ENCODE data around the gene AKAP8L.

Gene AKAP8L

DNA sequence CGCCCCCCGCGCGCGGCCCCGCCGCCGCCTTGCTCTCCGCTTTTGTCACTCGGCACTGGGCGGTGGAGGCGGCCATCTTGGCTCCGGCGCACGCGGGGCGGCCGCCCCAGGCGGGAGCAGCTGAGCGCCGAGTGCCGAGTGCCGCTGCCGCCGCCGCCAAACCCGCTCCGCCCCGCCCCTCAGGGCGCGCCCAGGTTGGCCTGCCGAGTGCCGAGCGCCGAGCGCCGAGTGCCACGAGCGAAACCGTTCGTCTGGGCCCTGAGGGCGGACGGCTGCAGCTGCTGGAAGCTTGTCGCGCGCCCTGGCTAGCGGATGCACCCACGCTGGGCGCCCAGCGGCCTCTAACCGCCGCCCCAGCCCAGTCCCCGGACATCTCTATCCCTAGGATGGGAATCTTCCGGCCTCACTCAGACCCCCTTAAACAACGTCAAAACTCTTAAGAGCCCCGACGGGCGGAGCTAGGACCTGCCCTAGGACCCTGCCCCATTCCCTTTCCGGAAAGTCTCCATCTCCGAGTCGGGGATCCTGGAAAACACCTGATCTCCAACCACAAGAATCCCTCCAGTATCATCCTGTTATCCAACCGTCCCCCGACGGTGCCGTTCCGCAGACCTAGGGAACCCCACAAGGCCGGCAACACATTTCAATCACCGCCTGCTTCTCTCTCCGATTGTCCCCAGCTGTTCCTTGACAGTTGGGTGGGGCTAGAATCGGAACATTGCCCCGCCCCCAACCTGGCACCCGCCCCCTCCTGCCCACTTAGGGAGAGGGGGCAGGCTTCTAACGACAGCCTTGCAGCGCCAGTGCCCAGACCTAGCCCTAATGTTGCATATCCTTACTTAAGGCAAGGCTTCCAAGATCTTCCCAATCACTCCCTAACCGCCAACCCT lies 14.1 kb upstream of the AKAP8L start:
- peak; percentile 74 to 93 (median 79) for DNase-seq

DNA sequence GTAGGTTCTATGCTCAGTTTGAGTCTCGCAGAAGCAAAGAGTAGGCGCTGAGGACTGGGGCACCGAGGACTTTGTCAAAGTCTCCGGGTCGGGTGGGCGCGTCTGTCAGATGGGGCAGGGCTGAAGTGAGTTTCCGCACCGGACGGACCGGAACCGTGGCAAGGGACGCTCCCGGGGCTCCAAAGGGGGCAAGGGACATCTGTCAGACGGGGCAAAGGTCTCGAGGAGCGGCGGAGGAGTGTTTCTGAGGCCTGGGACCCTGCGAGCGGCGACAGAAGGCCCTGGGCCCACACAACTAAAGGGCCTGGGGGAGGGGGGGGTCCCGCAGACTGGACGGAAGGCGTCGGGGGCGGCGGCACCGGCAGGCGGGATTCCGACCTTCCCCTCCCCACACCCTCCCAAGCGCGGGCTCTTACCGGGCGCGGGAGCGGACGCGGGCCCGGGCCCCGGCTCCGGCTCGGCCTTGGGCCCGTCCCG lies 13.3 kb upstream of the AKAP8L start:
- DNase-seq: no peak

DNA sequence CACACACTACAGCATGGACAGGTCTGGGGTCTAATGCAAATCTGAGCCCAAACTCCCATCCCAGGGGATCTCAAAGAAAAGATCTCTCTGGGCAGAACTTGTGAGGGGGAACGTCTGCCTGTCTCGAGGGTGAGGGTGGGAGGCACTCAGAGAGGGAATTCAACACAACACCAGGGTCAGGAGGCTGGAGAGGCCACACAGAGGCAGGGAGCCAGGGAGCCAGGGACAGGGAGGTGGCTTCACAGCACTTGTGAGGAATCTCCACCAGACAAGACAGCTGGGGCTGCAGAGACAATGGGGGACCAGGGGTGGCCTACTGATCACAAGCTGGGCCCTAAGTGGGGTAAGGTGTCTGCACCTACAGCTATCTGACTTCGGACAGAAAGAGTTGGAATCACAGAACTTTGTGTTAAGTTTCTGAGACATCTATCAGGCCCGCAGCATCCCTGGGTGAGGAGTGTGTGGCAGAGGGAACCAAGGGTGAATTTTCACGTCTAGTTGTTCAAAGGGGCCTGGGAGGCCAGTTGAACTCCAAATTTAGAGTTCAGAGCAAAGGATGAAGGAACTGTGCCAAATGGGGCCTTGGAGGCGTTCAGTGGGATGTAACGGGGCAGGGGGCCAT lies 12.7 kb upstream of the AKAP8L start:
- DNase-seq: no peak

DNA sequence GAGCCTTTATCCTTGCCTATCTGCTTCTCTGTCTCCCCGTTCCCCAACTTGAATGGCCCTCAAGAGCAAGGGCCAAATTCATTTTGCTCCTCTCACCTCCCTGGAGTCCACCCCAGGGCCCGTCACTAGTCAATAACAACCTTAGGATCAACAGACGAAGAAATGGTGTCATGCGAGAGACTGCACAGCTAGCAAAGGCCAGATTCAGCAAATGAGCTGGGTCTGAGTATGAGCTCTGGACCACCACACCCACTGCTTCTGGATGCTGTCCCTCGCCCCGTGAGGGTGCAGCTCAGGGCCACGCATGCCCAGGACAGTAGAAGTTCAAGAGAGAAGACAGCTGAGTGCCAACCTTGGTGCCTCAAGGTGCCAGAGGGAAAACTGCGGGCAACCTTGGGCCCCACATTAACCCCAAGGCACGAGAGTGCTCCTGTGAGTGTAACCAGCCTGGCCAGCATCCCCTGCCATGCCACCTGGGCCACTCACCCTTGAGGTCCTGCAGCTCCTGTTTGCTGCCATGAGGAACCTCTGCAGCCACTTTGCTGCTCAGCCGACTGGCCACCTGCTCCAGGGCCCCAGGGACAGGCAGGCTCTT lies 11.8 kb upstream of the AKAP8L start:
- no peak for DNase-seq

DNA sequence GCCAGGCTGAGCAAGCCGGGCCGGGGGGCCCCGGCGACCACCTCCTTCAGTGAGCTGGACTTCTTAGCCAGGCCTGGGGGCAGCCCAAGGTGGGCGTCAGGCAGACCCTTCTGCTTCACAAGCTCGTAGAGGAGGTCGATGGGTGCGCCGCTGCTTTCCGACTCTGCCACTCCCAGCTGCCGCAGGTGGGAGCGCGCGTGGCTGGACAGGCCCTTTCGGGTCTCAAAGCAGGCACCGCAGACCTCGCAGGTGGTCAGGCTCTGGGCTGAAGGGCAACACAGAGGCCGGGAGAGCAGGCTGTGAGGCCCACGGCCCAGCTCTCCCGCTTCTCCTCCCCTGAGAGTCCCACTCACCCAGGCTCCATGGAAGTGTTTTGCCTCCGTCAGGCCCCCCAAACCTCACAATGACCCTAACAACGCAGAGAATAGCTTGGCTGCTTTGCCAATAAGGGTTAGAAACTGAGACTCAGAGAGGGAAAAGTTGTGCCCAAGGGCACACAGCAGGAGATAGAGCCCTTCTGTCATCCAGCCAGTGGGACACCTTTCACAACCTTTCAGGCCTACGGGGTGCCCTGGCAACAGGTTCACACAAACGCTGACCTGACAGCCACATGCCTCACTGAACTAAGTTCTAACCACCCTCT lies 11.2 kb upstream of the AKAP8L start:
- no peak for DNase-seq

DNA sequence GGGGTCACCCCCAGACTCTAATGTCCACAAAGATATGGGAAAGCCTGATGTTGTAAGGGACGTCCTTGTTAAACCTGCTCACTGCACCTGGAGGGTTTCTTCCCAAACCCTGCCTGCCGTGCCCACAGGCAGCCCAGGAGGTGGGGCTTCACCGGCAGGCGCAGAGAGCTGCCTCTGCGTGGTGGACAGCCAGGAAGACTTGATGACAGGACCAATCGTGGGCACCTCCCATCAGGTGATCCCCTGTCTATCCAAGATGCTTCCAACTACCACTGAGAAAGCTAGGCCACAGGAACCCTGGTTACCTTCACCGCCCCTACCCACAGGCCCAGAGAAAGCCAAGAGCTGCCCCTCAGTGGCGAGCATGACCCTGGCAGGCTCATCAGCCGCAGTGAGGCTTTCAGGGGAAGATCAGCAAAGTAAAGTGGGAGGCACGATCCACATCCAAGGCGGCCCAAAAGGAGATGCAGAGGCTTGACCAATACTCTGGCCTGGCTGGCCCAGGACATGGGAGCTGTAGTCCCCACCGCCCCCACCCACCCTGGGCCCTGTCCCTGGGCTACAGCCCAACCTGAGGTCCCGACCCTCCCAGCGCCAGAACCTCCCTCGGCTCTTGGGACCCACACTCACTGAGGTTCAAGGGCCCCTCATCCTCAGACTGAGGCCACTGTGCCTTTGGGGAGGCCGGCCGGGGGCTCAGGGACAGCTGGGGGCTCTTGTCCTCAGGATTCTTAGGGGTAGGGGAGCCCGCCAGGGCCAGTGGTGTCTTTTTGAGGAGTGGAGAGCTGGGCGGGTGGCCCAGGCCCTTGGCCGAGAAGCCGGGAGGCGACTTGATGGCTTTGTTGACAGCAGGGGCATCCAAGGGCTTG lies 10.4 kb upstream of the AKAP8L start:
- DNase-seq: no peak

DNA sequence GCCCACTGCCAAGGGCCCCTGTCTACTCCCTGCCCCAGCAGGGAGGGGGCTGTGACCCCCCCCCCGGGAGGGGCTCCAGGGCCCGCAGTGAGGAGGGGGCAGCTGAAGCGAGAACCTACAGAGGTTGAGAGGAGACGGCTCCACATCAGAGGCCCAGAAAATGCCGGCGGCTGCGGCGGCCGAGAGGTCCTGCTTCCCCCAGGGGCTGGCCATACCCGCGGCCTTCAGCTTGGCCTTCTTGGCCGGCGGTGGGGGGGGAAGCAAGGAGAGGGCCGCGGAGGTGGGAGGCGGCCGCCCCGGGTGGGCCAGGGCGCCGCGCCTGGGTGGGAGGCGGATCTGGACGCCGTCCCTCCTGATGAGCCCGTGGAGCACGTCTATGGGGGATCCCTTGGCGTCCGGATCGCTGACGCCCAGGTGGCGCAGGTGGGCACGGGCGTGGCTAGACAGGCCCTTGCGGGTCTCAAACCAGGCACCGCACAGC lies 9.2 kb upstream of the AKAP8L start:
- DNase-seq: no peak

DNA sequence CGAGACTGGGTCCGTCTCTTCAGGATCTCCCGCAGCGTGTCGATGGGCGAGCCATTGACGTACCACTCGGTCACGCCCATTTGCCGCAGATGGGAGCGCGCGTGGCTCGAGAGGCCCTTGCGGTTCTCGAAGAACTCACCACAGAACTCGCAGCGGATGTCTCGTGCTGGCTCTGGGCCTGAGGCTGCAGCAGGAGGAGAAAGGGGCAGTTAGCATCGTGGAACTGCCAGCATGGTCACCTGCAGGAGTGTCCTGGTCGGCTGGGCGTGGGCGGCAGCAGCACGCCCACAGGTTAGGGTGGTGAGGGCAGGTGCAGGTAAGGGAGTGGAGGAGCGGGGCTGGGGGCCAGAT lies 8.5 kb upstream of the AKAP8L start:
- DNase-seq: no peak

DNA sequence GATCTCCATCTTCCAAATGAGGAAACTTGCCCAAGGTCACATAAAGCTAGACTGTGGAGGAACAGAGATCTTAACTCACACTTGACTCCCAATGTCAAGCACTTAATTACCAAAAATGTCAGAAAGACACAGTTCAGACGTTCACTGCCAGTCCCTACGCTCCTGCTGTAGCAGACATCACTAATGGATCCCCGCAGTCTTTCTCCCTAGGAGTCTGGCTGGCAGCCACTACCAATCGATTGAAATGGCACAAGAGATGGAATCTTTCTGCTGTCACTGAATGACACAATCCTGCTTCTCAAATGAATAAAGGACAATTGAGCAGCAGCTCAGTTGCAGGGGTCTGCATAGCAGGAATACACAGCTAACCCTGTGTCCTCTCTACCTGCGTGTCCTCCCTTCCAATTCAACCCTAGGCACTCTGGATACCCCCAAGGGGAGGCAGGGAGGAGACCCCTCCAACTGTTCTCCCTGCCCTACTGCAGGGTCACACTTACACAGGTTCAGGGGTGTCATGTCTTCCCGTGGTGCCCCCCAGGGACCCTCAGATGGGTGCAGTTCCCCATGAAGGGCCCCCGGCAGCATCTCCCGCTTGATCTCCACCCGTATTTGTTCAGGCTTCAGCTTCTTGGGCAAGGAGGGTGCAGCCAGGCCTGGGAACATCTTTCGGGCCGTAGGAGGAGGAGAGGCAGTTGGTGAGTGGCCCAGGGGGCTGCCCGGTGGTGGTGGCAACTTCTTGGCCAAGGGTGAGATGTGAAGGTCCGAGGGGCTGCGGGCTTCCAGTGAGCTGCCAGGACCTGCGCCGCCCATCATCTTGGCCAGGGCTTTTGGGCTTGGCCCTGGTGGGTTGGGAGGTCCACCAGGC lies 7.9 kb upstream of the AKAP8L start:
- DNase-seq: no peak

DNA sequence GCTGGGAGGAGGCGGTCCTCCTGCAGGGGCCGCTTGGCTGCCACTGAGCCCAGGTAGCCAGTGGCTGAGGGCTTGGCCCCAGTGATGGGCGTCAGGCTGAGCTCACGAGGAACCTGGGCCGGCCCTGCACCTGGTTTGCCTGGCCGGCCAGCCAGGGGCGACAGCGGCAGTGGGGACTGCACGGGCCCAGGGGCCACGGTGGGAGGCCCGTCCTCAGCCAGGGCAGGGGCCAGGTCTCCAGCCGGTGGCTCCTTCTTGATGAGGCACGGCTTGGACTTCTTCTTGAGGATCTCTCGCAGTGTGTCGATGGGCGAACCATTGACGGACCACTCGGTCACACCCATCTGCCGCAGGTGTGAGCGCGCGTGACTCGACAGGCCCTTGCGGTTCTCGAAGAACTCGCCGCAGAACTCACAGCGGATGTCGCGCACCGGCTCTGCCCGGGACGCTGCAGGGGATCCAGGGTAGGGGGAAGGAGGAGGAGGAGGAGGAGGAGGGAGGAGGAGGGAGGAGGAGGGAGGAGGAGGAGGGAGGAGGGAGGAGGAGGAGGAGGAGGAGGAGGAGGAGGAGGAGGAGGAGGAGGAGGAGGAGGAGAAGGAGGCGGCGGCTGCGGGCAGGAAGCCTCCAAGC lies 6.6 kb upstream of the AKAP8L start:
- DNase-seq: no peak

DNA sequence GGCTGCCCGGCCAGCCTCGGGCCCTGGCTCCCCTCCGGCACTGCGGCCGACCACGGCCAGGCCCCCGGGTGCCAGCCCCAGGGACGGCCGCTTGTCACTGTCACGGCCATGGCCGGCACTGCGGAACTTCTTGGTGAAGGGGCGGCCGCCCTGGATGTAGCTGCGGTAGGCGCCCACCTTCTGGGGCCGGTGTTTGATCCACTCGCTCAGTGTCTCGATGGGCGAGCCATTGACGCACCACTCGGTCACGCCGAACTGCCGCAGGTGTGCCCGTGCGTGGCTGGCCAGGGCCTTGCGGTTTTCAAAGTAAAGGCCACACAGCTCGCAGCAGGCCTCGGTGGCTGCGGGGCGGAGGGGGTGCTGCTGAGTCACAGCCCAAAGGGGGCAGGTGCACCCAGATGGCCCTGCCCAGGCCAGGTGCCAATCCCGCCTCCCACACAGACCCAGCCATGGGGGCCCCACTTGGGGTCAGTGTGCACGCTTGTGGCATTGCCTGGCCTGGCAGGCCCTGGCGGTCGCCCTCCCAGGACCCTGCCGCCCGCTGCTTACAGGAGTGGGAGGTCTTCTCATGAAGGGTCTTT lies 6.0 kb upstream of the AKAP8L start:
- no peak for DNase-seq

DNA sequence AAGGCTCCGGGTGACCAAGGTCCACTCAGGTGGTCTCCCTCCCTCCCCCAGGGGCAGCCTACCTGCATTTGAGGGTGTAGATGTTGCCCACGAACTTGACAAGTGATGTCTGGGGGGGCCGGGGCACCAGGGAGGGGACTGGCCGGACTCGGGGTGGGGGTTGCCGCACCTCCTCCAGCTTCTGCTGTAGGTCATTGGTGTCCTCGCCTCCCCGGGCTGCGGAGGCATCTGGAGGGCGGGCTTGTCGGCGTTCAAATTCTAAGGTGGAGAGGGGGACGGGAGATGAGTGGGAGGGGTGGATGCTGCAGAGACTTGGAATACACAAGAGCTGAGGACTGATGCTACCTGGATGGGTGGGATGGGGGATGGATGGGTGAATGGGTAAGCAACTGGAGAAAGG lies 5.3 kb upstream of the AKAP8L start:
- no peak for DNase-seq

DNA sequence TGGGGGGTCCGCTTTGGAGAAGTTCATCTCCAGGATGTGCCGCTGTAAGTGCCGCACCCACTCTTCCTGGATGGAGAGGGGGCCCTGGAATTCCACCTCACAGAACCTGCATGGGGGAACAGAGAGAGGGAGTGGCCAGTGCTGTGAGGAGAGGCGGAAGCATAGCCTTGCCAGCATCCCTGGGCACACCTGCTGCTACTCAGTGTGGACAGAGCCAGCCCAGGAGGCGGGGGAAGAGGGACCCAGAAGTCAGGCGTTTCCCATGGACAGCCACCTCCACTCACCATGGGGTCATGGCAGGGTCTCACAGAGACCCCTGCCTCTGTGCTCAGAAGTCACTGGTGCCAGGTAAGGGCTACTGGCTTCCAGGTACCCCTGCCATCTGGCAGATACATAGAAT lies 4.3 kb upstream of the AKAP8L start:
- DNase-seq: no peak

DNA sequence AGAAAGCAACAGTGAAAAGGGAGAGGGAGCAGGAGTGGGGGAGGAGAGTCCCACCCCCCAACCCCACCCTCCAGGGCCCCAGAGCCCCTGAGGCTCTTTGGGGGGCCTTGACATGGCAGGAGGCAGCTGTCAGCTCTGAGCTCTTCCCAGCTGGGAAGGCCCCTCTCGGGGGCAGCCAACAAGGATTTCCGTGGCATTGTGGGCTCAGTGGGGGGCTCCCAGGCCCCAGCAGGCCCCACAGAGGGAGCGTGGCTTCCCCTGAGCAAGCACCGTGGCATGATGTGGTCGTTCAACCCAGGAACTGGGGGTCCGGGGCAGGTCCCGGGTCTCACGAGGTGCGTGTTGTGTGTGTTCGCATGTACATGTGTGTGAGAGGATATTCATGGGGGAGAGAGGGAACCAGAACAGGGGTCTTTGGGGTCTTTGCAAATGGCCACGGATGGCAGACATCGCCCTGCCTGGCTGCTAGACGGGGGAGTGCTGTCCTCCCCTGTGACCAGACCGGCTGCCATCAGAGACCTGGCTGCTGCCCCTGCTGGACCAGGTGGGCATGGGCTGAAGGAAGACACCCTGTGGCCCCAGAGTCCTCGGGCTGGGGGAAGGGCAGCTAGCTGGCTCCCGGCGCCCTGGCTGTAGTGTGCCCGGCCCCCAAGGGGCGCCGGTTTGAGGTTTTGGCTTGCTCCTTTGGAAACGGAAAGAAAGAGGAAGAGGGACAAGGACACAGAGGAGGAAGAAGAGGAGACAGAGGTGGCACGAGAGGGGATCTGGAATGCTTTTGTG lies 3.7 kb upstream of the AKAP8L start:
- no peak for DNase-seq

DNA sequence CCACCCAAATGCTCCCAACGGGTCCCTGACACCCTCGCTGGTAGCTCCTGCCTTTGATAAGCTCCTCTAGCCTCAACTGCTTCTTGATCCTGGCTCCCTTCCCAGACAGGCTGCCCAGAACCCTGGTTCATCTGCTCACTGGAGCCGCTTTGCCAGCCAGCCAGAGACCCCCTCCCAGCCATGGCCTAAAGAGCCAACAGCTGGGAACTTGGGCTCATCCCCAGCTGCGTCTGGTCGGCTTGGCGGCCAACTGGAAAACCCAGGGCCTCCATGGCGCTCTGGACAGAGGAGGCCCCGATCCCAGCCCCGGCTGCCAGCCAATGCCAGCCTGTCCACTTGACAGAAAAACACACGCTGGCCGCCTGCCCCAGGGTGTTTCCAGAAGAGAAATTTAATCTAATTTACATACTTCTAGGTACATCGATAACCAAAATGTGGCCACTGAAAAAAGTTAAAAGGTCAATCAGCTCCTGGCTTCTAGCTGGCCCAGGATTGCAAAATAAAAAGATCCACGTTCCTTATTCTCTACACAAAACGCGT lies 3.0 kb upstream of the AKAP8L start:
- no peak for DNase-seq

DNA sequence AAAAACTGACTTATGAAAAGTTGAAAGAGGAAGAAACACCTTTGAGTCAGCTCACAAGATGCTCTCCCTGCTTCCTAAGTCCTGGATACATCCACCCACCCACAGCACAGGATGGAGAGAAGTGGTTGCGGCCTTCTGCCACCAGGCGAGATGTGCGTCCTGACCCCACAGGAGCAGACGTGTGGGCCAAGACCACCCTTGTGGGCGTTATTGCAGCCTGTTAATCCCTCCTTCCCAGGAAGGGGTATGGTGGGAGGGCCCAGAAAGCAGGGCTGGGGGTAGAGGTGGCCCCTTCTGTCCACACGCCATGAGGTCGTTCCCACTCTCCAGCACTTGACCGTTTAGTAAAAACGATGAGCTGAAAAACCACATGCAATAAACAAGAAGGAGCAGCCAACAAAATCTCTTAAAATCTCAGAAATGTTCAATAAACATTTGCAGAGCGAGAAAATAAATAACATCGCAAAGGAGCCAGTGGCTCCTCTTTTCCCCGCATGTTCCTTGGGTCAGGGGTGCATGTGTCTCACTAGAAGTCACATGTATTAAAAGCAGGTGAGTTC lies 2.4 kb upstream of the AKAP8L start:
- DNase-seq: no peak

DNA sequence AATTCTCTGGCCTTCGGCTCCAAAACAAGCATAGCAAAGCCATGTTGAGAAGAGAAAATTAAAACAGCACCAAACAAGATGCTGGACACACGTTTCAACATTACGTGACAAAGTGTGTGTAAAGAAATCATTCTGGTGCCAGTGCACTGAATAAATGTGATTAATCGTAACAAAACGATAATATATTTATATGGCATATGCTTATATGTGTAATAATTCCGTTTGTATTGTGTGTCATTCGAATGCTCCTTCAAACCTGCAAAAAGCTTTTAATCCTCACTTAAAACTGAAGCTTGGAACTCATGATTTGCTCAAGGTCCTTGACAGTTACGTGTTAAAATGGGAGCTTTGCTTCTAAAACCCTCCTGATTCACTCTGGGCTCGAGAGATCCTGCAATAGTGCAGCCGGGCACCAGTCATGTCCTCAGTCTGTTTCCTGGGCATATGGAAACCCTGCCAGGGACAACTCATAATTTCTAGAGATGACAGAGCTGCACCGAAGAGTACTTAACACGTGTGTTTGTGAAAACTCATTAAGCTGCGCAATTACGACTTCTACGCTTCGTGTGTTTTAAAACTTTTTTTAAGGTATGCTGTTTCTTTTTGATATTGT lies 731 bp upstream of the AKAP8L start:
- DNase-seq: no peak

DNA sequence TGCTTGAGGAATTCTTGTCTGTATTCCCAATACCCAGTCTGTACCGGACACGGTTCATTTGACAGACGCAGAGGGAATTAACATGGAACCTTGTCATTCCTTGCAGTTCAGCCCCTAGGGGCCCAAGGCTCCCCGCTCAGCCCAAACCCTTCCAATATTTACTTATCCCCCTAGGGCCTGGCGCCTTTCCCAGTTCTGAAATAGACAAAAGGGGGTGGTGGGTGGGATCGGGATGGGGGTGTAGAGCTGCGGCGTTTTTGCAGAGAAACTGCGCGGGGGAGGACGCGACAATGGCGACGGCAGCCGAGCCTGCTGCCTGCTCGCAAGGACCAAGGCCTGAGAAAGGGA lies 583 bp downstream of the AKAP8L start:
- no peak for DNase-seq

DNA sequence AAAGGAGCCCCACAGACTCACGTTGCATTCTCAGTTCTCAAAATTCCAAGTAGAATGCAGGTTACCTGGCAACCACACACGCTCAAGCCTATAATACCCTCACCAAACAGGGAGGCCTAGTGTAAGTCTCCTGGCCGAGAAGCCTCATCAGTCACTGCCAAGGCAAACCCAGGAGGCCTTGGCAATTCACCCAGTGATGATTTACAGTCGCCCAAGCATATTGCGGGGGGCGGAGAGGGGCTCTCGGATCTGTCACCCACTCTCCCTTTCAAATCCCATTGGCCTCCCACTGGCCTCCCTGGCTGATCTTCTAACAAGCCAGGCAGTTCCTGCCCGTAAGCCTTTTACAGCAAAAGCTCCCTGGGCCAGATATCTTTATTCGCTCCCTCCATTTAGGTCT lies 1.1 kb downstream of the AKAP8L start:
- no peak for DNase-seq
